PFSK-1 (cell line): ENCODE measurements around the gene TEX14.

ENCODE experiments used
- POLR2AphosphoS5 ChIP-seq: IDR thresholded peaks from 2 replicates; pipeline ENCODE4 v1.6.1; 2012; ENCODE audit warnings: low read depth, mild to moderate bottlenecking, control low read depth, low read length, moderate library complexity
- TAF1 ChIP-seq: IDR thresholded peaks from 2 replicates; pipeline ENCODE4 v1.6.1; 2012; ENCODE audit warnings: low read length, control low read depth, borderline replicate concordance; ENCODE audit not compliant: insufficient read depth
- TF ChIP-seq, protein P1 (sequence below), 2 experiments: IDR thresholded peaks; 2 replicates each; pipeline versions ENCODE4 v1.6.1 to v1.8.0; 2011 to 2012; ENCODE audit warnings: low read depth in 2 of 2, low read length in 2 of 2, control low read depth in 1 of 2, inconsistent platforms in 1 of 2, mild to moderate bottlenecking in 1 of 2, moderate library complexity in 1 of 2; ENCODE audit not compliant: insufficient read depth in 1 of 2

DNA sequence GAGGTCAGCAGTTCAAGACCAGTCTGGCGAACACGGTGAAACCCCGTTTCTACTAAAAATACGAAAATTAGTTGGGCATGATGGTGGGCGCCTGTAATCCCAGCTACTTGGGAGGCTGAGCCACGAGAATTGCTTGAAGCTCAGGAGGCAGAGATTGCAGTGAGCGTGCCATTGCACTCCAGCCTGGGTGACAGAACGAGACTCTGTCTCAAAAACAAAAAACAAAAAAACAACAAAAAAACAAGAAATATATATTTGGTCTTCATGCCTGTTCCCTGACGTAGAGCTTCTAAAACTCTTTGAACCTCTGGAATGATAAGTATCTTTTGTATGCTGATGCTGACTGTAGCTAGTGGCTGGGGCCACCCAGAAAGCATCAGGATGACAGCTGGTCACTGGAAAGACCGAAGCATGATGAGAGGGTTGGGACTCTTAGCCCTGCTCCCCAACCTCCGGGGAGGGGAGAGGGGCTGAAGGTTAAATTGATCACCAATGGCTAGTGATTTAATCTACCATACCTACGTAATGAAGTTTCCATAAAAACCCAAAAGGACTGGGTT, 54.8 kb downstream of the TEX14 start:
- TF ChIP-seq POLR2AphosphoS5 (no peak), TAF1 (no peak)
- TF ChIP-seq, protein P1, sequence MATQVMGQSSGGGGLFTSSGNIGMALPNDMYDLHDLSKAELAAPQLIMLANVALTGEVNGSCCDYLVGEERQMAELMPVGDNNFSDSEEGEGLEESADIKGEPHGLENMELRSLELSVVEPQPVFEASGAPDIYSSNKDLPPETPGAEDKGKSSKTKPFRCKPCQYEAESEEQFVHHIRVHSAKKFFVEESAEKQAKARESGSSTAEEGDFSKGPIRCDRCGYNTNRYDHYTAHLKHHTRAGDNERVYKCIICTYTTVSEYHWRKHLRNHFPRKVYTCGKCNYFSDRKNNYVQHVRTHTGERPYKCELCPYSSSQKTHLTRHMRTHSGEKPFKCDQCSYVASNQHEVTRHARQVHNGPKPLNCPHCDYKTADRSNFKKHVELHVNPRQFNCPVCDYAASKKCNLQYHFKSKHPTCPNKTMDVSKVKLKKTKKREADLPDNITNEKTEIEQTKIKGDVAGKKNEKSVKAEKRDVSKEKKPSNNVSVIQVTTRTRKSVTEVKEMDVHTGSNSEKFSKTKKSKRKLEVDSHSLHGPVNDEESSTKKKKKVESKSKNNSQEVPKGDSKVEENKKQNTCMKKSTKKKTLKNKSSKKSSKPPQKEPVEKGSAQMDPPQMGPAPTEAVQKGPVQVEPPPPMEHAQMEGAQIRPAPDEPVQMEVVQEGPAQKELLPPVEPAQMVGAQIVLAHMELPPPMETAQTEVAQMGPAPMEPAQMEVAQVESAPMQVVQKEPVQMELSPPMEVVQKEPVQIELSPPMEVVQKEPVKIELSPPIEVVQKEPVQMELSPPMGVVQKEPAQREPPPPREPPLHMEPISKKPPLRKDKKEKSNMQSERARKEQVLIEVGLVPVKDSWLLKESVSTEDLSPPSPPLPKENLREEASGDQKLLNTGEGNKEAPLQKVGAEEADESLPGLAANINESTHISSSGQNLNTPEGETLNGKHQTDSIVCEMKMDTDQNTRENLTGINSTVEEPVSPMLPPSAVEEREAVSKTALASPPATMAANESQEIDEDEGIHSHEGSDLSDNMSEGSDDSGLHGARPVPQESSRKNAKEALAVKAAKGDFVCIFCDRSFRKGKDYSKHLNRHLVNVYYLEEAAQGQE (IDR thresholded peaks at IDR 0.05; ENCODE audit: insufficient read depth in 1 of 2, low read depth in 2 of 2, low read length in 2 of 2), result no peak
